CD14-positive monocyte (primary cell): ENCODE data around the gene ACSS1. TPM values are rescaled to one million over a fixed set of nuclear protein-coding genes. Genes with fewer than 3 reads are reported as not detected.

Experiments
- DNase-seq, 3 donors: peaks; one replicate each; pipeline ENCODE4 v3.0.0-alpha.2; 2011 to 2022
- H2AFZ ChIP-seq: 2 replicates; pipeline ENCODE4 v1.6.0; 2012; ENCODE audit warnings: mild to moderate bottlenecking, low read depth, low read length, inconsistent platforms; ENCODE audit not compliant: insufficient read depth, poor library complexity, severe bottlenecking
- H3K27ac ChIP-seq, 2 donors: 1 replicate in 1 of 2; 2 replicates in 1 of 2; pipeline ENCODE4 v1.5.1; 2012 to 2013; ENCODE audit warnings: low read length in 2 of 2, control low read depth in 1 of 2, inconsistent platforms in 1 of 2, low read depth in 1 of 2, mild to moderate bottlenecking in 1 of 2
- H3K27me3 ChIP-seq, 2 donors: one replicate each; pipeline versions ENCODE4 v1.6.0 to v1.6.1; 2011 to 2013; ENCODE audit warnings: low read length in 2 of 2; ENCODE audit not compliant: control insufficient read depth in 2 of 2, insufficient read depth in 2 of 2
- H3K36me3 ChIP-seq, 2 donors: replicated peaks in 1 of 2; 1 replicate in 1 of 2; 2 replicates in 1 of 2; pipeline versions ENCODE4 v1.5.1 to v1.6.1; 2012 to 2013; ENCODE audit warnings: low read length in 2 of 2, control low read depth in 1 of 2, inconsistent platforms in 1 of 2, mild to moderate bottlenecking in 1 of 2; ENCODE audit not compliant: insufficient read depth in 2 of 2, control insufficient read depth in 1 of 2
- H3K4me1 ChIP-seq, 2 donors: 1 replicate in 1 of 2; 2 replicates in 1 of 2; pipeline versions ENCODE4 v1.5.1 to v1.6.1; 2012 to 2013; ENCODE audit warnings: low read length in 2 of 2, control low read depth in 1 of 2, inconsistent platforms in 1 of 2, mild to moderate bottlenecking in 1 of 2, moderate library complexity in 1 of 2; ENCODE audit not compliant: insufficient read depth in 2 of 2, control insufficient read depth in 1 of 2
- H3K4me2 ChIP-seq: replicated peaks from 2 replicates; pipeline ENCODE3; 2012; ENCODE audit warnings: low read length, moderate library complexity, mild to moderate bottlenecking; ENCODE audit not compliant: poor library complexity, severe bottlenecking; ENCODE audit errors: extremely low read depth
- H3K4me3 ChIP-seq, 3 experiments: fragments of 200-600 bp in 1 of 3; sonication (generic) in 1 of 3; replicated peaks in 1 of 3; 1 replicate in 2 of 3; 2 replicates in 1 of 3; pipeline ENCODE4 v1.5.1; 2011 to 2013; ENCODE audit warnings: low read length in 3 of 3, mild to moderate bottlenecking in 3 of 3, control low read depth in 2 of 3, low read depth in 2 of 3, inconsistent platforms in 1 of 3, moderate library complexity in 1 of 3
- H3K79me2 ChIP-seq: 2 replicates; pipeline ENCODE4 v1.6.0; 2012; ENCODE audit warnings: mild to moderate bottlenecking, control low read depth, inconsistent platforms, low read length, moderate library complexity; ENCODE audit not compliant: insufficient read depth
- H3K9ac ChIP-seq: 2 replicates; pipeline ENCODE4 v1.6.0; 2017; ENCODE audit warnings: low read length, mild to moderate bottlenecking; ENCODE audit not compliant: insufficient read depth, poor library complexity, severe bottlenecking
- H3K9me3 ChIP-seq, 2 donors: replicated peaks in 1 of 2; 1 replicate in 1 of 2; 2 replicates in 1 of 2; pipeline versions ENCODE4 v1.5.1 to v1.6.1; 2012 to 2013; ENCODE audit warnings: low read length in 2 of 2, control low read depth in 1 of 2; ENCODE audit not compliant: control insufficient read depth in 1 of 2, insufficient read depth in 1 of 2
- H4K20me1 ChIP-seq: 2 replicates; pipeline ENCODE4 v1.6.0; 2012; ENCODE audit warnings: mild to moderate bottlenecking, low read length, control low read depth, moderate library complexity; ENCODE audit not compliant: insufficient read depth
- H3K27ac Mint-ChIP-seq, 7 donors: one replicate each; pipeline ENCODE4 v1.8.0; 2020; ENCODE audit warnings: mild to moderate bottlenecking in 7 of 7, mixed read lengths in 7 of 7, moderate library complexity in 6 of 7, inconsistent platforms in 2 of 7
- H3K27me3 Mint-ChIP-seq, 3 donors: one replicate each; pipeline ENCODE4 v1.8.0; 2021 to 2022; ENCODE audit warnings: low read depth in 3 of 3, mild to moderate bottlenecking in 3 of 3, mixed read lengths in 3 of 3, moderate library complexity in 3 of 3, inconsistent platforms in 1 of 3
- H3K36me3 Mint-ChIP-seq, 2 donors: one replicate each; pipeline ENCODE4 v1.8.0; 2020; ENCODE audit warnings: mixed read lengths in 2 of 2, inconsistent platforms in 1 of 2, mild to moderate bottlenecking in 1 of 2
- H3K4me1 Mint-ChIP-seq: one replicate; pipeline ENCODE4 v1.8.0; 2020; ENCODE audit warnings: mild to moderate bottlenecking, mixed read lengths
- H3K4me3 Mint-ChIP-seq, 2 donors: one replicate each; pipeline ENCODE4 v1.8.0; 2020; ENCODE audit warnings: mild to moderate bottlenecking in 2 of 2, mixed read lengths in 2 of 2, moderate library complexity in 1 of 2
- H3K9me3 Mint-ChIP-seq, 7 donors: one replicate each; pipeline ENCODE4 v1.8.0; 2020 to 2022; ENCODE audit warnings: mixed read lengths in 7 of 7, mild to moderate bottlenecking in 6 of 7, moderate library complexity in 6 of 7, inconsistent platforms in 2 of 7
- WGBS: methylation state at CpG from one replicate; pipeline ENCODE4 v1.1.5; 2013; ENCODE audit warnings: missing lambda C conversion rate; ENCODE audit not compliant: insufficient coverage; 5-methylcytosine and 5-hydroxymethylcytosine counted together
- intact Hi-C, 2 donors: fragments of 100-400 bp; cut with micrococcal nuclease; formaldehyde crosslinking; loops; one replicate each; pipeline versions ENCODE4 v1.15.0 to v1.15.1; 2023
- polyA plus RNA-seq, 3 donors: library from polyadenylated mRNA; depleted of rRNA in 1 of 3; unstranded in 2 of 3; stranded (reverse) in 1 of 3; fragments of 300-500 nt in 2 of 3; fragments of >200 nt in 1 of 3; fragmentation: Illumina TruSeq in 2 of 3; gene quantifications; 1 replicate in 2 of 3; 2 replicates in 1 of 3; pipeline ENCODE4 v1.2.3, GENCODE V29; 2012 to 2021
- TF ChIP-seq, protein P1 (sequence below): fragments of 200-600 bp; IDR thresholded peaks from one replicate; pipeline ENCODE4 v1.8.0; 2022; ENCODE audit warnings: antibody characterized with exemption, mild to moderate bottlenecking

ACSS1 gene
- polyA plus RNA-seq, 3 donors: 26.6 to 32.0 (median 27.6) TPM

DNA sequence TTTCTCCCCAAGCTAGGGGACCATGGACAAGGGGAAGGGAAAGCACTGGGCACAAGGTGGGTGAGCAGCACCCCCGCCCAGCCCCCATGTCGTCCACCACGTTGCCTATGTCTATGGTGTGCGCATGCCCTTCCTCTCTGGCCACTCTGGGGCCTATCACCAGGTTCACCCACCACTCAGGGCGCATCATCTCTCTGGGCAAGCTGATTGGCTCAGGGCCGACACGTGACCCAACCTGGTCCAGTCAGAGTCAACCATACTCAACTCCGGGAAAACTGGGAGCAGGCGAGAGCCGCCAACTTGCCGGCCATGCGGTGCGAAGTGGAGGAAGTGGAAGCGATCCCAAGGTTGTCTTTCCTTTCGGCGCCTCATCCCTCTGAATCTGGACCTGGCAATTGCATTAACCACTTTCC lies 25.9 kb downstream of the ACSS1 start:
- Mint-ChIP-seq H3K27me3 (no peaks in the 10 kb centered on the region), H3K4me1 (peaks cover 14% of the 10 kb centered on the region), H3K27ac (no peak overlapping the region), H3K9me3 (no peaks in the 10 kb centered on the region), H3K4me3 (no peak overlapping the region), H3K36me3 (peaks cover 20% of the 10 kb centered on the region in 2 donors)
- WGBS: 94% methylated on average over 7 of the region's 16 CpGs
- Histone ChIP-seq H3K4me1 (peaks cover 10 to 12% of the 10 kb centered on the region in 2 donors), H3K27ac (no peak overlapping the region), H3K4me3 (no peak overlapping the region), H2AFZ (no peak overlapping the region), H4K20me1 (peaks cover 6% of the 10 kb centered on the region), H3K4me2 (no peak overlapping the region), H3K9me3 (no peaks in the 10 kb centered on the region), H3K9ac (no peak overlapping the region), H3K27me3 (no peaks in the 10 kb centered on the region), H3K36me3 (peaks cover 10 to 20% of the 10 kb centered on the region in 2 donors), H3K79me2 (no peaks in the 10 kb centered on the region)
- no peak for DNase-seq
- intact Hi-C loops: no loop called here
- TF ChIP-seq, protein P1, sequence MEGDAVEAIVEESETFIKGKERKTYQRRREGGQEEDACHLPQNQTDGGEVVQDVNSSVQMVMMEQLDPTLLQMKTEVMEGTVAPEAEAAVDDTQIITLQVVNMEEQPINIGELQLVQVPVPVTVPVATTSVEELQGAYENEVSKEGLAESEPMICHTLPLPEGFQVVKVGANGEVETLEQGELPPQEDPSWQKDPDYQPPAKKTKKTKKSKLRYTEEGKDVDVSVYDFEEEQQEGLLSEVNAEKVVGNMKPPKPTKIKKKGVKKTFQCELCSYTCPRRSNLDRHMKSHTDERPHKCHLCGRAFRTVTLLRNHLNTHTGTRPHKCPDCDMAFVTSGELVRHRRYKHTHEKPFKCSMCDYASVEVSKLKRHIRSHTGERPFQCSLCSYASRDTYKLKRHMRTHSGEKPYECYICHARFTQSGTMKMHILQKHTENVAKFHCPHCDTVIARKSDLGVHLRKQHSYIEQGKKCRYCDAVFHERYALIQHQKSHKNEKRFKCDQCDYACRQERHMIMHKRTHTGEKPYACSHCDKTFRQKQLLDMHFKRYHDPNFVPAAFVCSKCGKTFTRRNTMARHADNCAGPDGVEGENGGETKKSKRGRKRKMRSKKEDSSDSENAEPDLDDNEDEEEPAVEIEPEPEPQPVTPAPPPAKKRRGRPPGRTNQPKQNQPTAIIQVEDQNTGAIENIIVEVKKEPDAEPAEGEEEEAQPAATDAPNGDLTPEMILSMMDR: no peak

DNA sequence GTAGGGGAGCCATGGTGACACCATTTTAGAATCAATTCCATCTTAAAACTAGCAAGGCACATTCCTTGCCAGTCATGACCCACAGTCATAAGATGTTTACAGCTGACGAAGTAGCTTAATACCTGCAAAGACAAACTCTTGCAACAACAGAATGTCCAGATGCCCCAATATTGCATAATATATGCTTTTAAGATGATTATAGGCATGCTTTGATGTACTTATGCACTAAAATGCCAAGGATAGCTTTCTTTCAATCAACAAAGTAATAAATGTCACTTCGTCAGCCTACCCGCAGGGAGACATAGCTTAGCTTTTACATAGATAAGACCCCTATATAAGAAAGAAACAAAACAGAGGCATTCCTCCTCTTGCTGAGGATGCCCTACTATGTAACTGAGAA lies 26.7 kb downstream of the ACSS1 start:
- Histone ChIP-seq H3K9me3 (no peaks in the 10 kb centered on the region), H4K20me1 (peaks cover 3% of the 10 kb centered on the region), H3K79me2 (no peaks in the 10 kb centered on the region), H3K27me3 (no peaks in the 10 kb centered on the region), H3K4me2 (no peak overlapping the region), H3K27ac (no peak overlapping the region), H2AFZ (no peak overlapping the region), H3K4me3 (no peak overlapping the region), H3K36me3 (peaks cover 10 to 20% of the 10 kb centered on the region in 2 donors), H3K4me1 (peaks cover 3 to 4% of the 10 kb centered on the region in 2 donors), H3K9ac (no peak overlapping the region)
- H3K4me3 Mint-ChIP-seq: no peak overlapping the region
- 100% methylated on average over 1 of the region's 3 CpGs for WGBS
- TF ChIP-seq, protein P1: no peak
- no peaks in the 10 kb centered on the region for H3K9me3 Mint-ChIP-seq
- intact Hi-C loops: no loop called here
- H3K27ac Mint-ChIP-seq: peak overlapping the region in 1 of 7 donors; percentile 3
- peaks cover 20 to 24% of the 10 kb centered on the region in 2 donors for H3K36me3 Mint-ChIP-seq
- H3K27me3 Mint-ChIP-seq: no peaks in the 10 kb centered on the region
- no peak for DNase-seq
- H3K4me1 Mint-ChIP-seq: peaks cover 11% of the 10 kb centered on the region
